Ishikawa (cell line): ENCODE results near the gene HOXB4.

Experiments used
- CREB1 ChIP-seq: IDR thresholded peaks from 2 replicates; pipeline ENCODE4 v1.6.1; 2012; ENCODE audit warnings: low read depth
- EGR1 ChIP-seq: IDR thresholded peaks from 2 replicates; pipeline ENCODE4 v1.6.1; 2012
- EP300 ChIP-seq: IDR thresholded peaks from 2 replicates; pipeline ENCODE4 v1.6.1; 2012; ENCODE audit warnings: borderline replicate concordance
- FOXM1 ChIP-seq: IDR thresholded peaks from 2 replicates; pipeline ENCODE4 v1.6.1; 2012; ENCODE audit warnings: low read depth, borderline replicate concordance
- MAX ChIP-seq: IDR thresholded peaks from 2 replicates; pipeline ENCODE4 v1.6.1; 2012
- NFIC ChIP-seq: IDR thresholded peaks from 2 replicates; pipeline ENCODE4 v1.6.1; 2012
- RAD21 ChIP-seq: IDR thresholded peaks from 2 replicates; pipeline ENCODE4 v1.6.1; 2012; ENCODE audit warnings: low read depth
- REST ChIP-seq: IDR thresholded peaks from 2 replicates; pipeline ENCODE4 v1.6.1; 2012; ENCODE audit warnings: low read depth, mild to moderate bottlenecking
- TAF1 ChIP-seq: IDR thresholded peaks from 2 replicates; pipeline ENCODE4 v1.6.1; 2012; ENCODE audit warnings: low read depth, mild to moderate bottlenecking
- TCF12 ChIP-seq: IDR thresholded peaks from 2 replicates; pipeline ENCODE4 v1.6.1; 2012; ENCODE audit warnings: low read depth
- TEAD4 ChIP-seq: IDR thresholded peaks from 2 replicates; pipeline ENCODE4 v1.6.1; 2012
- YY1 ChIP-seq: IDR thresholded peaks from 2 replicates; pipeline ENCODE4 v1.6.1; 2012; ENCODE audit warnings: low read depth
- ZBTB7A ChIP-seq: IDR thresholded peaks from 2 replicates; pipeline ENCODE4 v1.6.1; 2012; ENCODE audit warnings: low read depth
- TF ChIP-seq, protein P1 (sequence below): IDR thresholded peaks from 2 replicates; pipeline ENCODE4 v1.6.1; 2012

GRCh38 chr17:48571826-48572417, 6.2 kb downstream of the HOXB4 start:
- TF ChIP-seq YY1 = no peak
- no peak for TF ChIP-seq FOXM1
- no peak for TF ChIP-seq CREB1
- TF ChIP-seq REST = no peak
- no peak for TF ChIP-seq EP300
- no peak for TF ChIP-seq EGR1
- TF ChIP-seq TCF12 = no peak
- TF ChIP-seq RAD21 = no peak
- no peak for TF ChIP-seq ZBTB7A
- TF ChIP-seq NFIC = no peak
- TF ChIP-seq, protein P1, sequence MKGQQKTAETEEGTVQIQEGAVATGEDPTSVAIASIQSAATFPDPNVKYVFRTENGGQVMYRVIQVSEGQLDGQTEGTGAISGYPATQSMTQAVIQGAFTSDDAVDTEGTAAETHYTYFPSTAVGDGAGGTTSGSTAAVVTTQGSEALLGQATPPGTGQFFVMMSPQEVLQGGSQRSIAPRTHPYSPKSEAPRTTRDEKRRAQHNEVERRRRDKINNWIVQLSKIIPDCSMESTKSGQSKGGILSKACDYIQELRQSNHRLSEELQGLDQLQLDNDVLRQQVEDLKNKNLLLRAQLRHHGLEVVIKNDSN = no peak
- TF ChIP-seq MAX = no peak
- no peak for TF ChIP-seq TAF1
- no peak for TF ChIP-seq TEAD4
